ENCODE results near the gene ZBTB37. TPM values are rescaled to one million over a fixed set of nuclear protein-coding genes. Genes with fewer than 3 reads are reported as not detected.

ZBTB37 gene
- total and polyA plus RNA-seq, 9 of the 15 experiments (the other 6 are each of a cell fraction or from before 2014, with no cell fraction given) = 1.3 to 13.9 (median 5.4) TPM

DNA sequence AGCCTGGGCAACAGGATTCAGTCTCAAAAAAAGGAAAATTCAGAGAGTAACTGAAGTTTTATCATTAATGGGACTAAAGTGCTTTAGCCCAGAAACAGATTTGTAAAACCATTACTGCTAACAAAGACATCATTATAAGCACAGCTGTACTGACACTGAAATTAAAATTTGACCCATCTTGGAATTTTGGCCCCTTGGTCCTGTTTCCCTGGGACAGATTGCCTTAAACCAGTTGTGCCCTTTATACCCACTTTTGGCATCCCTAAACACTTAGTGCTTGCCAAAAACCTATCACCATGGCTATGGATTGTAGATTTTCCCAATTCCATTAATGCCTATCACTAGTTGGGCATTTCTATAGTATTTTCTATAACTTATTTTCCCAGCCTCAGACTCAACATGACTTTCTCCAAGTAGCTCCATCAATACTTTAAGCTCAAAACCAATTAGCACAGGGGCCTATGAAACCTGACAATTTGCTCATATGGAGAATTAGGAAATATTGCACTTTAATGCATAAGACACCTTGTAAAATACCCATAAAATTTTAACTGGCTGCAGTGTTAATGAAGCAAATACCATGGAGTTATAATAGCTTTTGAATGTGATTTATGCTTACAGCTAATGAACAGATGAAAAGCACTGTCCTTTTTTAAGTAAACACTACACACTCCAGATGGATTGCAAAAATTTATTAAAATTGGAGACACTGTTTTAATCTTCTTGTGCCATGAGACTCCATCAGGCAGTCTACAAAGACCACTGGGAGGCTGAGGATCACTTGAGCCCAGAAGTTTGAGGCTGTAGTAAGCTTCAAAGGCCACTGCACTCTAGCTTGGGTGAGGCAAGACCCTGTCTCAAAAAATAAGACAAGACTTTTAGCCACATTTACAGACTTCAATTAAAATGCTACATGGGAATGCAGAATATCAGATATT, 4.7 kb upstream of the ZBTB37 start (continued):
- TF ChIP-seq POLR2G (IDR thresholded peaks at IDR 0.05; ENCODE audit: low read depth, low read length) = peak; percentile 40; the same call in 1 of the 2 replicates
- 0 out of 2 replicates have a peak, but pooled peaks have one; percentile 13 for TF ChIP-seq ZNF561 (CRISPR knock-in tag; conservative IDR thresholded peaks at IDR 0.05)
- no peak for TF ChIP-seq ZNF263 (CRISPR knock-in tag; IDR thresholded peaks at IDR 0.05; ENCODE audit: borderline replicate concordance)
- no peak for TF ChIP-seq RBM34 (IDR thresholded peaks at IDR 0.05; ENCODE audit: borderline replicate concordance, insufficient read depth, low read length)
- TF ChIP-seq GABPB1 (CRISPR knock-in tag; IDR thresholded peaks at IDR 0.05) = no peak
- peak; percentile 11; the same call in 1 of the 2 replicates for TF ChIP-seq ZNF134 (CRISPR knock-in tag; conservative IDR thresholded peaks at IDR 0.05)
- no peak for TF ChIP-seq ZNF175 (CRISPR knock-in tag; IDR thresholded peaks at IDR 0.05; ENCODE audit: low read depth)
- no peak for TF ChIP-seq ZNF785 (CRISPR knock-in tag; IDR thresholded peaks at IDR 0.05)
- TF ChIP-seq ZC3H8 (IDR thresholded peaks at IDR 0.05) = no peak
- no peak for TF ChIP-seq YBX1 (IDR thresholded peaks at IDR 0.05)
- TF ChIP-seq, protein P1, sequence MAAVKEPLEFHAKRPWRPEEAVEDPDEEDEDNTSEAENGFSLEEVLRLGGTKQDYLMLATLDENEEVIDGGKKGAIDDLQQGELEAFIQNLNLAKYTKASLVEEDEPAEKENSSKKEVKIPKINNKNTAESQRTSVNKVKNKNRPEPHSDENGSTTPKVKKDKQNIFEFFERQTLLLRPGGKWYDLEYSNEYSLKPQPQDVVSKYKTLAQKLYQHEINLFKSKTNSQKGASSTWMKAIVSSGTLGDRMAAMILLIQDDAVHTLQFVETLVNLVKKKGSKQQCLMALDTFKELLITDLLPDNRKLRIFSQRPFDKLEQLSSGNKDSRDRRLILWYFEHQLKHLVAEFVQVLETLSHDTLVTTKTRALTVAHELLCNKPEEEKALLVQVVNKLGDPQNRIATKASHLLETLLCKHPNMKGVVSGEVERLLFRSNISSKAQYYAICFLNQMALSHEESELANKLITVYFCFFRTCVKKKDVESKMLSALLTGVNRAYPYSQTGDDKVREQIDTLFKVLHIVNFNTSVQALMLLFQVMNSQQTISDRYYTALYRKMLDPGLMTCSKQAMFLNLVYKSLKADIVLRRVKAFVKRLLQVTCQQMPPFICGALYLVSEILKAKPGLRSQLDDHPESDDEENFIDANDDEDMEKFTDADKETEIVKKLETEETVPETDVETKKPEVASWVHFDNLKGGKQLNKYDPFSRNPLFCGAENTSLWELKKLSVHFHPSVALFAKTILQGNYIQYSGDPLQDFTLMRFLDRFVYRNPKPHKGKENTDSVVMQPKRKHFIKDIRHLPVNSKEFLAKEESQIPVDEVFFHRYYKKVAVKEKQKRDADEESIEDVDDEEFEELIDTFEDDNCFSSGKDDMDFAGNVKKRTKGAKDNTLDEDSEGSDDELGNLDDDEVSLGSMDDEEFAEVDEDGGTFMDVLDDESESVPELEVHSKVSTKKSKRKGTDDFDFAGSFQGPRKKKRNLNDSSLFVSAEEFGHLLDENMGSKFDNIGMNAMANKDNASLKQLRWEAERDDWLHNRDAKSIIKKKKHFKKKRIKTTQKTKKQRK (IDR thresholded peaks at IDR 0.05; ENCODE audit: borderline replicate concordance, low read depth, low read length) = no peak
- 0 out of 2 replicates have a peak, but pooled peaks have one; percentile 48 for TF ChIP-seq ZNF324 (CRISPR knock-in tag; IDR thresholded peaks at IDR 0.05)
- TF ChIP-seq KAT7 (CRISPR knock-in tag; IDR thresholded peaks at IDR 0.05; ENCODE audit: borderline replicate concordance) = no peak
- TF ChIP-seq PHF20 (IDR thresholded peaks at IDR 0.05; ENCODE audit: partially characterized antibody) = no peak
- TF ChIP-seq ATF7 (IDR thresholded peaks at IDR 0.05) = no peak
- no peak for TF ChIP-seq CCNT2 (IDR thresholded peaks at IDR 0.05; ENCODE audit: borderline replicate concordance, extremely low read depth, insufficient read length, low read depth, low read length)
- TF ChIP-seq ZNF695 (CRISPR knock-in tag; IDR thresholded peaks at IDR 0.05) = peak; percentile 73; the same call in 1 of the 2 replicates
- no peak for TF ChIP-seq ZBED1 (IDR thresholded peaks at IDR 0.05)
- TF ChIP-seq, protein P2, sequence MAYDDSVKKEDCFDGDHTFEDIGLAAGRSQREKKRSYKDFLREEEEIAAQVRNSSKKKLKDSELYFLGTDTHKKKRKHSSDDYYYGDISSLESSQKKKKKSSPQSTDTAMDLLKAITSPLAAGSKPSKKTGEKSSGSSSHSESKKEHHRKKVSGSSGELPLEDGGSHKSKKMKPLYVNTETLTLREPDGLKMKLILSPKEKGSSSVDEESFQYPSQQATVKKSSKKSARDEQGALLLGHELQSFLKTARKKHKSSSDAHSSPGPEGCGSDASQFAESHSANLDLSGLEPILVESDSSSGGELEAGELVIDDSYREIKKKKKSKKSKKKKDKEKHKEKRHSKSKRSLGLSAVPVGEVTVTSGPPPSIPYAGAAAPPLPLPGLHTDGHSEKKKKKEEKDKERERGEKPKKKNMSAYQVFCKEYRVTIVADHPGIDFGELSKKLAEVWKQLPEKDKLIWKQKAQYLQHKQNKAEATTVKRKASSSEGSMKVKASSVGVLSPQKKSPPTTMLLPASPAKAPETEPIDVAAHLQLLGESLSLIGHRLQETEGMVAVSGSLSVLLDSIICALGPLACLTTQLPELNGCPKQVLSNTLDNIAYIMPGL (CRISPR knock-in tag; IDR thresholded peaks at IDR 0.05) = no peak
- no peak for TF ChIP-seq NELFE (IDR thresholded peaks at IDR 0.05; ENCODE audit: insufficient read depth, insufficient read length)
- no peak for TF ChIP-seq ZNF668 (CRISPR knock-in tag; IDR thresholded peaks at IDR 0.05)
- TF ChIP-seq IRF2 (CRISPR knock-in tag; IDR thresholded peaks at IDR 0.05) = no peak
- TF ChIP-seq ILK (tag; IDR thresholded peaks at IDR 0.05; ENCODE audit: borderline replicate concordance, low read depth) = no peak
- TF ChIP-seq NFXL1 (CRISPR knock-in tag; IDR thresholded peaks at IDR 0.05) = peak; percentile 90
- no peak for TF ChIP-seq BDP1 (IDR thresholded peaks at IDR 0.05; ENCODE audit: insufficient read depth, insufficient read length)

Measured in K562 (cell line).